DMS53 treated with DMSO at 0.1 percent for 48 hours (cell line): ENCODE measurements around the gene EPHB3.
"Not testable (repeated sequence)": the region's sequence is repeated elsewhere in the genome, so short reads cannot be mapped to it uniquely, and the experiment has no call there.

Source experiments
- DNase-seq: peaks from one replicate; lab custom pipeline; 2025; ENCODE audit not compliant: unreplicated experiment; lab: John Stamatoyannopoulos, UW

The EPHB3 gene

GRCh38 chr3:184597829-184598573 is 36.4 kb downstream of the EPHB3 start:
- no peak for DNase-seq

DNA sequence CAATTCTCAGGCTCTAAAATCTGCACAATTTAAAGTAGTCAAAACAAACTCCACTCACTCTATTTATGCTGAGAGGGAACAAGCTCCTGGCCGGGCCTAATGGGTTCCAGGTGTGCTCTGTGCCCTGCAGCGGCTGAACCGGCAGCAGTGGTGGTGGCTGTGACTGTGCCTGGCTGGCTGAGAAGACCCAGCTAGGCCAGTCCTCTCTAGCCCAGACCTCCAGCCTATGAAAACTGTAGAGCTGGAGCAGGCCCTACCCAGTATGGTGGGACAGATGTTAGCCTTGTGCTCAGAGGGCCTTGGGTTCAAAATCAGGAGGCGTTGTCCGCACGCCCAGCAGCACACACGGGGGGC is 37.0 kb downstream of the EPHB3 start:
- no peak for DNase-seq

DNA sequence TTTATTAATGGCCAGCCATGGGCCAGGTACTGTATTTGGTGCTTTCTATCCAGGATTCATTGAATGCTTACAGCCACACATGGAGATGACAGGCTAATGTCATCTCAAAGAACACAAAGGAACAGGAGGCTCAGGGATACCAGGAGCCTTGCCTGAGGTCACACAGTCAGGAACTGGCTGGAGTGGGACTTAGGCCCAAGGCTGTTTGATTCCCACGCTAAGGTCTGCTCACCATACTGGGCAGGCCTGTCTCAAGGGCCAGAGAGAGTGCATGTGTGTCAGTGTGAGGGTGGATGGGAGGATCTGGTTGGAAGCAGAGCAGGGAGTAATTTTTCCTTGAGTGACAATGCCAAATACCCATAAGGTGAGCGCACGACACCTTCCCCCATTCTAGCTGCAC is 37.6 kb downstream of the EPHB3 start:
- DNase-seq, result no peak

DNA sequence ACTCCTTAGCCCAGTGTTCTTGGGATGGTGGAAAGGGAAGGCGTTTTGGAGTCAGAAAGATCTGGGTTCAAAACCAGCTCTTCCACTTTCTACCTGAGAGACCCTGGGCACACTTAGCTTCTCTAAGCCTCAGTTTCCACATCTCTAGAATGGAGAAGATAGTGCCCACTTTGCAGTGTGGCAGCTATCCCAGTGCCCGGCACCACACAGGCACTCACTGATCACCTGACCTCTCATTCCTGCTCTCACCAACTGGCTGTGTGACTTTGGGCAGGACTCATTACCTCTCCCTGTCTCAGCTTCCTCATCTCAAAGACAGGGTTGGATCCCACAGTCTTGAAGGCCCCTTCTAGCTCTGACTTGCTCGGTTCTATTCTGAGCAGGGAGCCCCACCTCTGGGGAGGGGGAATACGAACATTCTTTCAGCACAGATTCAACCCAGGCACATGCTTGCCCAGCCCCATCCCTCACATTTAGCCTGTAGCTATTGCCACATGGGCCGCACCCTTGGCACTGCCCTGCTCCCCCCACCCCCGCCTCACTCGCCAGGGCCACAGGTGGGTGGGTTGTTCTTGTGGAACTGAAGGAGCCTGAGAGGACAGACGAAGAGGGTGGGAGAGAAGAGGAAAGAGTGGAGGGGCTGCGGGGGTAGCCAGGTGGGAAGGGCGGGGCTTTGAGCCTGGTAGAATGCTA is 39.2 kb downstream of the EPHB3 start:
- DNase-seq, result no peak

GRCh38 chr3:184601576-184602371 is 40.2 kb downstream of the EPHB3 start:
- DNase-seq, result no peak

GRCh38 chr3:184602372-184603150 is 41.0 kb downstream of the EPHB3 start:
- no peak for DNase-seq

DNA sequence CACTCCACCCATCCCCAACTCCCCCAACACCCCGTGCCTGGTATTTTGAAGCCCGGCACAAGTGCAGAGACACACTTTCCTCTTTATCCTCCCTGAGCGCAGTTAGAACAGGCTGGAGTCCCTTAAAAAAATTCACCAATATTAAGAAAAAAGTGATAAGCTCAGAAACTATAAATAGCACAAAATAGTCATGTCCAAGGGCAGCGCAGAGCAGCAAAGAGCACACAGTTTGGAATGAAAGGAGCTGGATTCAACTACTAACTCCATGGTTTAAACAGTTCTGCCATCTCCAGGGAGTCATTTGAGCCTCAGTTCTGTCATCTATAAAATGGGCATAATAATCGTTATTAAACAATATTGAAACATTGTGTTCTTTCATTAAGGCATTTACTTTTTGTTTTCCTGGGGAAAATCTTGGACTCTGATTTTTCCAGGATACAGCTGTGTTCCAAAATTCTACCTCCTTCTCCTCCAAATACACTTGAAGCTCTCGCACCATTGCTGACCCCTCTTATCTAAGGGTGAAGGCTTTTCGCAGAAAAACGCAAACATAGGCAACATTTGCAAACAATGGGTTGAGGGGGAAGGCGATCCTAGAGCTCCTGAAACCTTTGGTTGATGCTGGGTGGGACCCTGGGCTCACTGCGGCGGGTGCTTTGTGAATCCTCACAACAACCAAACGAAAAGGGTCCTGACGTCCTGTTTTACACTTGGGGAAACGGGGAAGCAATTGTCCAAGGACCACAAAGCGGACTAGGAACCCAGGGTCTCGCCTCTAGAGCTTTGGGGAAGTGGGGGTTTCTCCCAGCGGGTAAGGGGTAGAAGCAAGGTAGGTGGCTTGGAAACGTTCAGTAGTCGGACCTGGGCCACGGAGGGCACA is 41.8 kb downstream of the EPHB3 start:
- no peak for DNase-seq

DNA sequence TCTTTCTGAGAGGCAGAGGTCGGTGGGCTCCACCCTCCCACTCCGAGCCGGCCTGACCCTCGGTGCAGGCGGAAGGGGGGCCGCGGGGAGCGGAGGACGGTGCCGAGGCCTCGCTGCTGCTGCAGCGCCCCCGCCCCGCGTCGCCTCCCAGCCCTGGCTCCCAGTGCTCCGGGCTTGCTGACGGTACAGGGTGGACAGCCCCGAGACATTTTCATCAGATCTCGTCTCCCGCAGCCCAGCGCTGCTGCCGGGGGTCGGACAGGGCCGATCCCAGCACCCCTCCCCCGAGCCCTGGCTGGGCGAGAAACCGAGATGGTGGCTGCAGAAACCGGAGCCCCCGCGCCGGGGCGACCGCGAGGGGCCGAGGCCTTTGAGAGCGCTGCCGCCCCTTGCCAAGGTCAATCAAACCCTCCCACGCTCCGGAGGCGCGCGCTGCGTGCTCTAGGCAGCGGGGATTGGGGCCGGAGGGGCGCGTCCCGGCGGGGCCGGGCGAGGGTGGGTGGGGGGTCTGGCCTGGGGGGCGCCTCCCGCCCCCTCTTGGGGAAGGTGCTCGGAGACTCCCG is 42.5 kb downstream of the EPHB3 start:
- no peak for DNase-seq

GRCh38 chr3:184604615-184605290 is 43.2 kb downstream of the EPHB3 start:
- no peak for DNase-seq

DNA sequence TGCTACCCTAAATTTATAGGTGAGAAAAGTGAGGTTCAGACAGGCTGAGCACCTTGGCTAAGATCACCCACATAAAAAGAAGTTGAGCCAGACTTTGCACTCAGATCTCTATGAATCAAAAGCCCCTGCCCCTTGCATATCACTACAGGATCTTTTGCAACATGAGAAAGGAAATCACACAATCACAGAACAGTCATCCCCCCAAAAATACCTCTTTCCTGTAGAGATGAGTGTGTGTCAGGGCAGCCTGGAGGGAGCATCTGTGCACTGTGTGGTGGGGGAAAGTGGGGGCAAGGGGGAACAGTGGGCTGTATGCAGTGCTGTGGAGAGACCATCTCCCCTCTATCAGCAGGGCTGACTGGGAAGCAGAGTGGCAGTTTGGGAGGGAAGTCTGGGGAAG is 46.6 kb downstream of the EPHB3 start:
- DNase-seq, result no peak

DNA sequence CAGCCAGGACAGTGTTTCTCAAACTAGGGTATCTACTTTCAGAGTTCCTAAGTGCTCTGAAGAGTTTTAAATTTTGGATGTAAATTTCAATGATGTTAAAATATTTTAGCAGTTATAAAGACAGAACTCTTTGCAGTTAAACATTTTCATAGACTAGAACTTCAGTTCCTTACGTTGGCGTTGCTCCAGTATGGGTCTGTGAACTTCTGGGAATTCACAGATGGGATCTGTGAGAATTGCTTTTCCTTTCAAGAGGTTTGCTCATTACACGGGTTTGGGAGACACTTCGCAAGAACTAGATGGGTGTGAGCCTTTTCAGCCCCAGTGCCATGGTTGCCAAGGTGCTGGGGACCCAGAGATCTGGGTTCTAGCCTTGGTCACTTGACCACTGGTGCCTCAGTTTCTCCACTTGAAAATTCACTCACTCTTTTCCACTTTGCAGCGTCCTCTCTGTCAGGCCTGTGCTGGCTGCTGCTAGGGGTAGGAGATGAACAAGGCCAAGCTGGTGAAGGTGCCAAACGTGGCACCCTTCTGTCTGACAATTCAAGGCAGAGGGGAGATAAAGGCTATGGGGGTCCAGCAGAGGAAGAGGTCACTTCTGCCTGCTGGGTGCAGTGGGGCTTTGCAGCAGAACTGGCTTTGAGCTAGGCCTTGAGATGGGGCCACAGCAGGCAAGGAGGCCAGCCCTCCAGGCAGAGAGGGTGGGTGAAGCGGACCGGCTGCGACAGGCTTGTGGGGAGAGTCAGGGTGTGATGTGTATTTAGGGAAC is 48.1 kb downstream of the EPHB3 start:
- DNase-seq, result no peak

GRCh38 chr3:184610245-184610871 is 48.8 kb downstream of the EPHB3 start:
- no peak for DNase-seq

DNA sequence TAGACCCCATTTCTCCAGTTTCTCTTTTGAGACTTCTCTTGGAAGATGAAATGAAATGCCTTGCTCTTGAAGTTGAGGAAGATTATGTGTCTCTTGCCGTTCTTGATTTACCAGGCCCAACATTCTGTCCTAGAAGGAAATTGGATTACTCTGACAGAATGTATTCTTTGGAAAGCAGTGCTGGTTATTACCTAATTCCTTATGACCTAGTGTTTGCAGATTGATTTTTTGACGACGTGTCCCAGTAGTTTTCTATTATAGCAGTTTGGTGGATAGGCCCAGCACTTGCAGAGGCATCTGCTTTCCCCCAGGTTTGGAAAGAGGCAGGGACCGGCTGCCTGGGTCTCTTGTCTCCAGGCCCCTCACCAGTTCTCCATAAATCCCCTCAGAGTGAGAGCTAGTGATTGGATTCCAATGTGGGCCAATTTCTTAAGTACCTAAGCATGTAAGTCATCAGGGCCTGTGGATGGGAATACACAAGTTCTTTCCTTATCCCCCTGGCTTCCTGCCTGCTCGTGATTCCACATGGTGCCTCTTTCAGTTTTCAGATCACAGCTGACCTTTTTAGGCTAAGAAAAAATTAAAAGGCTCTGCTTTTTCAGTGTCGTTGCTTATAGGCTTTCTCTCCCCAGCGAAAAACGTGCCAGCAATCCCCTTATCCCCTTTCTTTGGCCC is 50.2 kb downstream of the EPHB3 start:
- DNase-seq, result no peak

DNA sequence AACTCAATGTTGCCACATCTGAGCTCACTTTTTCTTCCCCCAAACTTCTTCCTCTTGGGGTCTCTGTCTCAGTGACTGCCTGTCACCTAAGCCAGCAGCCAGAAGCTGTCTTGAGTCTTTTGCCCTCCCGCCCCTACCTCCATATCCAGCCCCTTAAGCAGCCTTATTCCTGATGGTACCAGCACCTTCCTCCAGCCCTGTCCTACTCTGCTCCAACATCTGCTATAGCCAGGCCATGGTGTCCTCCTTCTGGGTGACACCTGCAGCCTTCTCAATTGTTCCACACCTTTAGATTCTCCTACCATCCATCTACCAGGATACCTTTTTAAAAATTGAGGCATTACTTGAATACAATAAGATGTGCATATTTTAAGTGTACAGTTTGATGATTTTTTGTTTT is 53.8 kb downstream of the EPHB3 start:
- DNase-seq, result no peak

DNA sequence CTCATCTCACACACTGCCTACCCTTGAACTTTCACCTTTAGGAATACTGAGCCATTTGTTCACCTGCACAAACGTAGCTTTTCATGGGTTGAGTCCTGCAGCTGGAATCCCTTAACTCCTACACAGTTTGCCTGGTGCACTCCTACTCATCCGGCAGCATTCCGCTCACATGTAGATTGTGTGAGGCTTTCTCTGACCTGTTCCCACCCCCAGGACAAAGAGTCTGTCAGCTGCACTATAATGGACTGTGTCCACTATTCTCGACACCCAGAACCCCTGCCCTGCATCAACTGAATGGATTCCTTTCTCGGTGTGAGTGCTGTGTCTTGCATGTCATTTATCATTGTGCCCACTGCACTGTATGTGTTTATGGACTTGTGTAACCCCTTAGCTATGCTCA is 54.9 kb downstream of the EPHB3 start:
- DNase-seq, result no peak

DNA sequence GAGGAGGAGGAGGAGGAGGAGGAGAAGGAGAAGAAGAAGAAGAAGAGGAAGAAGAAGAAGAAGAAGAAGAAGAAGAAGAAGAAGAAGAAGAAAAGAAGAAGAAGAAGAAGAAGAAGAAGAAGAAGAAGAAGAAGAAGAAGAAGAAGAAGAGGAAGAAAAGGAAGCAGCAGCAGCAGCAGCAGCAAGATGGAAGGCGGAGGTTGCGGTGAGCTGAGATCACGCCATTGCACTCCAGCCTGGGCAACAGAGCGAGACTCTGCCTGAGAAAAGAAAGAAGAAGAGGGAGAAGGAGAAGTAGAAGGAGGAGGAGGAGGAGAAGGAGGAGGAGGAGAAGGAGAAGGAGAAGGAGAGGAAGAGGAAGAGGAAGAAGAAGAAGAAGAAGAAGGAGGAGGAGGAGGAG is 55.7 kb downstream of the EPHB3 start:
- DNase-seq, result not testable (repeated sequence)

DNA sequence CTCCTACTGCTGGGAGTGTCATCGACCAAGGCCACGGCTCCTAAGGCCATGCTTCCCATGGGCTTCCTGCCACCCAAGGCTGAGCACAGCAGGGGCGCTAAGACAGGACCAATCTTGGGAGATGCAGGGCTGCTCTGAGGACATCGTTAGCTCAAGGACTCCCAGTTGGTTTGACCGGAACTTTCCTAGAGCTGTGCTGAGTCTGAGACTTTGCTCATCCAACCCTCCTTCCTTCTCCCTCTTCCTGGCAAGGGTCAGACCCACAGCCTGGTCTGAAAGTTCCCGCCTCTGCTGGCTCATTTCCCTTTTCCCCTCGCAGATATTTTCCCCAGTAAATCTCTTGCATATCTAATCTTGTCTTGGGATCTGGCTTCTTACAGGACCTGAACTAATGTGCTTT is 57.2 kb downstream of the EPHB3 start:
- no peak for DNase-seq

- no peak for DNase-seq
Observed at GRCh38 chr3:184619369-184619768, 57.8 kb downstream of the EPHB3 start.
